Keratinocyte (primary cell): ENCODE data around the gene POGZ. TPM values are rescaled to one million over a fixed set of nuclear protein-coding genes. Genes with fewer than 3 reads are reported as not detected.

Experiments
- DNase-seq: peaks from one replicate; pipeline ENCODE4 v3.0.0-alpha.2; 2011; ENCODE audit warnings: low read depth, missing footprints, low spot score
- FAIRE-seq: peaks from 2 replicates; lab custom pipeline; 2011; peaks lifted over from hg19 to GRCh38; lab: Jason Lieb, UNC
- H2AFZ ChIP-seq: 2 replicates; pipeline ENCODE4 v1.6.0; 2012; ENCODE audit warnings: low read length, control low read depth, inconsistent platforms; ENCODE audit not compliant: control insufficient read depth
- H3K27ac ChIP-seq: 2 replicates; pipeline ENCODE4 v1.5.1; 2011; ENCODE audit warnings: low read length; ENCODE audit not compliant: control insufficient read depth, insufficient read depth
- H3K27me3 ChIP-seq: 3 replicates; pipeline ENCODE4 v1.6.0; 2011; ENCODE audit warnings: low read length; ENCODE audit not compliant: control insufficient read depth, insufficient read depth; ENCODE audit errors: extremely low read depth
- H3K36me3 ChIP-seq, 2 experiments: 2 replicates in 1 of 2; 3 replicates in 1 of 2; pipeline ENCODE4 v1.5.1; 2011; ENCODE audit warnings: low read length in 2 of 2, mild to moderate bottlenecking in 1 of 2; ENCODE audit not compliant: control insufficient read depth in 2 of 2, insufficient read depth in 2 of 2; ENCODE audit errors: extremely low read depth in 1 of 2
- H3K4me1 ChIP-seq: 3 replicates; pipeline ENCODE4 v1.5.1; 2011; ENCODE audit warnings: low read length; ENCODE audit not compliant: control insufficient read depth, insufficient read depth; ENCODE audit errors: extremely low read depth
- H3K4me2 ChIP-seq: 3 replicates; pipeline ENCODE4 v1.6.0; 2011; ENCODE audit warnings: low read depth, low read length; ENCODE audit not compliant: control insufficient read depth, insufficient read depth; ENCODE audit errors: extremely low read depth
- H3K4me3 ChIP-seq, 3 experiments: fragments of 200-600 bp in 1 of 3; sonication (generic) in 1 of 3; 2 replicates in 2 of 3; 3 replicates in 1 of 3; pipeline ENCODE4 v1.5.1; 2011 to 2016; ENCODE audit warnings: low read length in 3 of 3, mild to moderate bottlenecking in 3 of 3, control low read depth in 2 of 3, inconsistent platforms in 1 of 3, low read depth in 1 of 3, mixed read lengths in 1 of 3, mixed run types in 1 of 3, moderate library complexity in 1 of 3; ENCODE audit not compliant: control insufficient read depth in 2 of 3, insufficient read depth in 2 of 3; ENCODE audit errors: extremely low read depth in 1 of 3
- H3K79me2 ChIP-seq: 2 replicates; pipeline ENCODE4 v1.6.0; 2012; ENCODE audit warnings: low read length; ENCODE audit not compliant: control insufficient read depth, insufficient read depth
- H3K9ac ChIP-seq: 3 replicates; pipeline ENCODE4 v1.6.0; 2011; ENCODE audit warnings: low read length; ENCODE audit not compliant: control insufficient read depth, insufficient read depth; ENCODE audit errors: extremely low read depth
- H3K9me1 ChIP-seq: 3 replicates; pipeline ENCODE4 v1.6.0; 2011; ENCODE audit warnings: low read length; ENCODE audit not compliant: control insufficient read depth, insufficient read depth; ENCODE audit errors: extremely low read depth
- H3K9me3 ChIP-seq: 2 replicates; pipeline ENCODE4 v1.5.1; 2012; ENCODE audit warnings: low read depth, low read length; ENCODE audit not compliant: control insufficient read depth
- H4K20me1 ChIP-seq: 3 replicates; pipeline ENCODE4 v1.6.0; 2011; ENCODE audit warnings: low read length; ENCODE audit not compliant: control insufficient read depth, insufficient read depth; ENCODE audit errors: extremely low read depth
- EZH2 ChIP-seq: IDR thresholded peaks from one replicate; pipeline ENCODE4 v1.6.1; 2012; ENCODE audit warnings: inconsistent platforms, mild to moderate bottlenecking, low read length, moderate library complexity
- dilution Hi-C: fragments of 300-500 bp; cut with MboI; formaldehyde crosslinking; loops from one replicate; pipeline ENCODE4 v1.7.0; 2020; ENCODE audit warnings: low sequenced_read_pairs; ENCODE audit not compliant: extremely low pct_ligation_motif_present
- polyA plus RNA-seq, 5 experiments: library from polyadenylated mRNA; depleted of rRNA in 3 of 5; stranded (reverse) in 3 of 5; stranded (forward) in 1 of 5; unstranded in 1 of 5; fragments of >200 nt; gene quantifications; 1 replicate in 1 of 5; 2 replicates in 3 of 5; 3 replicates in 1 of 5; pipeline versions ENCODE4 v1.2.1 to v1.2.3, GENCODE V29; 2011 to 2012; ENCODE audit warnings: missing spikeins in 2 of 5, low read depth in 1 of 5, low replicate concordance in 1 of 5
- TF ChIP-seq, protein P1 (sequence below), 3 experiments: IDR thresholded peaks in 1 of 3; conservative IDR thresholded peaks in 1 of 3; optimal IDR thresholded peaks in 1 of 3; 2 replicates in 2 of 3; 3 replicates in 1 of 3; pipeline versions ENCODE3 to v1.5.1; 2011; ENCODE audit warnings: low read length in 3 of 3, mild to moderate bottlenecking in 3 of 3, moderate library complexity in 2 of 3, control low read depth in 1 of 3, inconsistent platforms in 1 of 3; ENCODE audit not compliant: insufficient read depth in 2 of 3; ENCODE audit errors: extremely low read depth in 1 of 3

POGZ gene
- polyA plus RNA-seq, 1 donor (not counting 4 experiments of a cell fraction or from before 2014, with no cell fraction given) = 29.9 TPM

DNA sequence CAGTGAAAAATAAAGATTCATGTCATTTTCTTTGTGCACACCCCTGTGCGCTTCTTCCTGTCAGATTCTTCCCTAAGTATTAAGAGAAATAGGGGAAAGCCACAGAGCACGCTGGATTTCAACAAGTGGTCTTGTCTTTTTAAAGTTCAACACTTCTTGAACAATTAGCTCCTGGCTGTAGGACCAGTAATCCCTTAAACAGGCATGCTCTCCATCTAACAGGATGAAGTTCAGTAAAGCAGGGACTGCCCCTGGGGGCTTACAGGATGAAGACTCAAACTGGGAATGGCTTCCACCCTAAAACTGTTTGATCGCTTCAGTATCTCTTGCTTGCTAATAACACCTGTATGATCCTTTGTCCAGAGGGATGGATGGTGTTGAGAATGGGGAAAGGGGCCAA lies 55.7 kb downstream of the POGZ start:
- H3K79me2 ChIP-seq = peaks cover 22% of the 10 kb centered on the region
- no peak overlapping the region for H2AFZ ChIP-seq
- TF ChIP-seq, protein P1, sequence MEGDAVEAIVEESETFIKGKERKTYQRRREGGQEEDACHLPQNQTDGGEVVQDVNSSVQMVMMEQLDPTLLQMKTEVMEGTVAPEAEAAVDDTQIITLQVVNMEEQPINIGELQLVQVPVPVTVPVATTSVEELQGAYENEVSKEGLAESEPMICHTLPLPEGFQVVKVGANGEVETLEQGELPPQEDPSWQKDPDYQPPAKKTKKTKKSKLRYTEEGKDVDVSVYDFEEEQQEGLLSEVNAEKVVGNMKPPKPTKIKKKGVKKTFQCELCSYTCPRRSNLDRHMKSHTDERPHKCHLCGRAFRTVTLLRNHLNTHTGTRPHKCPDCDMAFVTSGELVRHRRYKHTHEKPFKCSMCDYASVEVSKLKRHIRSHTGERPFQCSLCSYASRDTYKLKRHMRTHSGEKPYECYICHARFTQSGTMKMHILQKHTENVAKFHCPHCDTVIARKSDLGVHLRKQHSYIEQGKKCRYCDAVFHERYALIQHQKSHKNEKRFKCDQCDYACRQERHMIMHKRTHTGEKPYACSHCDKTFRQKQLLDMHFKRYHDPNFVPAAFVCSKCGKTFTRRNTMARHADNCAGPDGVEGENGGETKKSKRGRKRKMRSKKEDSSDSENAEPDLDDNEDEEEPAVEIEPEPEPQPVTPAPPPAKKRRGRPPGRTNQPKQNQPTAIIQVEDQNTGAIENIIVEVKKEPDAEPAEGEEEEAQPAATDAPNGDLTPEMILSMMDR (optimal IDR thresholded peaks at IDR 0.05 in 1 of 3, IDR thresholded peaks at IDR 0.05 in 1 of 3, conservative IDR thresholded peaks at IDR 0.05 in 1 of 3; ENCODE audit: extremely low read depth in 1 of 3, insufficient read depth in 2 of 3, low read length in 3 of 3) = no peak
- TF ChIP-seq EZH2 = no peak
- H4K20me1 ChIP-seq = no peaks in the 10 kb centered on the region
- H3K27me3 ChIP-seq = no peaks in the 10 kb centered on the region
- H3K9ac ChIP-seq = no peak overlapping the region
- no peaks in the 10 kb centered on the region for H3K9me1 ChIP-seq
- peaks cover 11% of the 10 kb centered on the region for H3K4me1 ChIP-seq
- dilution Hi-C loops = no loop called here
- no peak overlapping the region for H3K4me2 ChIP-seq
- peaks cover 37 to 45% of the 10 kb centered on the region in 2 experiments for H3K36me3 ChIP-seq
- no peaks in the 10 kb centered on the region for H3K9me3 ChIP-seq
- no peak overlapping the region for H3K27ac ChIP-seq
- no peak for FAIRE-seq
- no peak for DNase-seq
- no peak overlapping the region for H3K4me3 ChIP-seq

DNA sequence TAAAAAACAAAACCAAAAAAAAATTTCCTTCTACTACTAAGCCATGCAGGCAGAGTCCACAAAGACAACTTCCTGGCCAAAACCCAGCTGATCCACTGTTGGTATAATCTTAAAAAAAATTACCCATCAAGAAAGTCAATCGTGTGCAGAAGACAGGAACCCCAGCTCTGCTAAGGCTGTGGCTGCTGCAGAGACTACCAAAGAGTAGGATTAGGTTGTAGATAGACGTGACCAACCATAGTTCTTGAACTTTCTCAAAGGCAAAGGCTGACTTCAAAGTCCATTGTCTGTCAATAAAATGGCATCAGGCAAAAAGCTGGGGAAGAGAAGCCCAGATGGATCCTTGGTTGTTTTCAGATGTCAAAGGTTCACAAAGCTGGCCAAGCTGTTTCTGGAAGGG lies 56.5 kb downstream of the POGZ start:
- H3K79me2 ChIP-seq = peaks cover 22% of the 10 kb centered on the region
- peaks cover 34 to 45% of the 10 kb centered on the region in 2 experiments for H3K36me3 ChIP-seq
- H4K20me1 ChIP-seq = no peaks in the 10 kb centered on the region
- no peak overlapping the region for H3K27ac ChIP-seq
- no peaks in the 10 kb centered on the region for H3K9me1 ChIP-seq
- H3K27me3 ChIP-seq = no peaks in the 10 kb centered on the region
- dilution Hi-C loops = no loop called here
- no peaks in the 10 kb centered on the region for H3K9me3 ChIP-seq
- no peak for DNase-seq
- H3K4me3 ChIP-seq = no peak overlapping the region
- no peak overlapping the region for H3K9ac ChIP-seq
- no peak for FAIRE-seq
- no peak for TF ChIP-seq EZH2
- H3K4me2 ChIP-seq = no peak overlapping the region
- H2AFZ ChIP-seq = no peak overlapping the region
- H3K4me1 ChIP-seq = peaks cover 12% of the 10 kb centered on the region

DNA sequence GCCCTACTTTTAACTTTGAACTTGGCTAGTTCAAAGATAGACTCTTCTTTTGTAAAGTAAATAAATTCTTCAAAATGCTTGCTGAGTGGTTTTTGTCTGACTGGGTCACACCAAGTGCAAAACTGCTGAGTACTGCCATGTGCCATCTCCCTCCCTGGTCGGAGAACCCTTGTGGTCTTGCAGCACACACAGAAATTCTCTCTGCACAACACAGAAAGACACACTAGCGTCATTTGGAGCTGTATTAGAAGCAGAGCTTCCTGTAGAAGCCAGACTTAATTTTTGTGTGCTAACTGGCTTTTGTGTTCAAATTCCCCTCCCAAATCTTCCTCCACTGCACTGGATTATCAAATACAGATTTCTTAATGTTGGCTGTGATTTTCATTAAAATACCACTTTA lies 57.4 kb downstream of the POGZ start:
- no peak for TF ChIP-seq EZH2
- TF ChIP-seq, protein P1 (optimal IDR thresholded peaks at IDR 0.05 in 1 of 3, IDR thresholded peaks at IDR 0.05 in 1 of 3, conservative IDR thresholded peaks at IDR 0.05 in 1 of 3; ENCODE audit: extremely low read depth in 1 of 3, insufficient read depth in 2 of 3, low read length in 3 of 3) = no peak
- Histone ChIP-seq H3K27me3 (no peaks in the 10 kb centered on the region), H3K9me3 (no peaks in the 10 kb centered on the region), H3K9me1 (no peaks in the 10 kb centered on the region), H2AFZ (no peak overlapping the region), H3K27ac (no peak overlapping the region), H3K4me2 (no peak overlapping the region), H3K4me3 (no peak overlapping the region), H3K4me1 (peaks cover 12% of the 10 kb centered on the region), H4K20me1 (no peaks in the 10 kb centered on the region), H3K9ac (no peak overlapping the region), H3K79me2 (peaks cover 22% of the 10 kb centered on the region), H3K36me3 (peaks cover 29 to 38% of the 10 kb centered on the region in 2 experiments)
- DNase-seq = no peak
- FAIRE-seq = no peak
- dilution Hi-C loops = no loop called here
